HEK293 (cell line): ENCODE measurements around the gene CCND1.

Experiments
- CTCF ChIP-seq: fragments of 450-650 bp; formaldehyde crosslinking; IDR thresholded peaks from 2 replicates; pipeline ENCODE4 v1.5.1; 2016; ENCODE audit warnings: missing biosample characterization, missing genetic modification characterization
- PBX3 ChIP-seq: sonication (generic); formaldehyde crosslinking; IDR thresholded peaks from 2 replicates; pipeline ENCODE4 v1.8.1; 2022; ENCODE audit warnings: mild to moderate bottlenecking, moderate library complexity, missing genetic modification reagents
- SP2 ChIP-seq: fragments of 450-650 bp; formaldehyde crosslinking; IDR thresholded peaks from 2 replicates; pipeline ENCODE4 v1.5.1; 2016; ENCODE audit warnings: missing biosample characterization, missing genetic modification characterization
- ZBTB7A ChIP-seq: fragments of 450-650 bp; formaldehyde crosslinking; IDR thresholded peaks from 2 replicates; pipeline ENCODE4 v1.5.1; 2016; ENCODE audit warnings: low read depth, missing biosample characterization, missing genetic modification characterization
- ZNF140 ChIP-seq: fragments of 450-650 bp; formaldehyde crosslinking; IDR thresholded peaks from 2 replicates; pipeline ENCODE4 v1.5.1; 2016; ENCODE audit warnings: missing biosample characterization, missing genetic modification characterization
- ZNF514 ChIP-seq: fragments of 450-650 bp; formaldehyde crosslinking; IDR thresholded peaks from 2 replicates; pipeline ENCODE4 v1.5.1; 2016; ENCODE audit warnings: missing biosample characterization, missing genetic modification characterization

GRCh38 chr11:69669486-69669885 lies 28.5 kb downstream of the CCND1 start:
- TF ChIP-seq CTCF (tag by site-specific recombination) (no peak), SP2 (tag by site-specific recombination) (no peak), ZNF140 (tag by site-specific recombination) (no peak), ZNF514 (no peak), ZBTB7A (tag by site-specific recombination) (no peak), PBX3 (CRISPR knock-in tag) (no peak)
